Breast epithelium (tissue), 3 donors: ENCODE results near the gene KCTD10.

ENCODE experiments used
- CTCF ChIP-seq, 3 donors: fragments of 450-650 bp; IDR thresholded peaks; one replicate each; pipeline ENCODE4 v1.5.1; 2016 to 2017; ENCODE audit warnings: antibody characterized with exemption in 3 of 3, mild to moderate bottlenecking in 3 of 3, moderate library complexity in 3 of 3
- POLR2A ChIP-seq: fragments of 450-650 bp; IDR thresholded peaks from one replicate; pipeline ENCODE4 v1.6.1; 2016; ENCODE audit warnings: antibody characterized with exemption, mild to moderate bottlenecking, moderate library complexity
- POLR2AphosphoS5 ChIP-seq, 3 donors: sonication (generic); formaldehyde crosslinking; IDR thresholded peaks; one replicate each; pipeline ENCODE4 v1.6.1; 2017; ENCODE audit warnings: antibody characterized with exemption in 3 of 3

GRCh38 chr12:109523504-109523903 is 46.4 kb upstream of the KCTD10 start:
- no peak for TF ChIP-seq CTCF (IDR thresholded peaks at IDR 0.05)
- no peak for TF ChIP-seq POLR2A
- no peak for TF ChIP-seq POLR2AphosphoS5 (IDR thresholded peaks at IDR 0.05)
